IPS DF 6.9 (cell line): ENCODE measurements around the gene PPFIA4.
"Not testable (repeated sequence)": the region's sequence is repeated elsewhere in the genome, so short reads cannot be mapped to it uniquely, and the experiment has no call there.

Experiments used
- DNase-seq: peaks from one replicate; pipeline ENCODE4 v3.0.0-alpha.2; 2013; ENCODE audit warnings: low read depth, low spot score
- H3K27ac ChIP-seq: one replicate; pipeline ENCODE4 v1.5.1; 2013; ENCODE audit warnings: low read length, control low read depth
- H3K27me3 ChIP-seq: 2 replicates; pipeline ENCODE4 v1.6.1; 2013; ENCODE audit warnings: mild to moderate bottlenecking, low read length; ENCODE audit not compliant: control insufficient read depth, insufficient read depth
- H3K36me3 ChIP-seq: 2 replicates; pipeline ENCODE4 v1.6.1; 2013; ENCODE audit warnings: low read length; ENCODE audit not compliant: control insufficient read depth, insufficient read depth
- H3K4me1 ChIP-seq: 2 replicates; pipeline ENCODE4 v1.6.1; 2013; ENCODE audit warnings: low read length; ENCODE audit not compliant: control insufficient read depth, insufficient read depth
- H3K4me3 ChIP-seq: 2 replicates; pipeline ENCODE4 v1.5.1; 2013; ENCODE audit warnings: mild to moderate bottlenecking, low read length
- H3K9me3 ChIP-seq: 2 replicates; pipeline ENCODE4 v1.6.1; 2013; ENCODE audit warnings: low read length, inconsistent platforms; ENCODE audit not compliant: control insufficient read depth, insufficient read depth
- WGBS: extraction: QIAGEN DNeasy Blood & Tissue Kit; methylation state at CpG from one replicate; pipeline ENCODE4 v1.1.7; 2013; ENCODE audit warnings: mixed read lengths, missing lambda C conversion rate; ENCODE audit not compliant: insufficient read length, insufficient coverage; 5-methylcytosine and 5-hydroxymethylcytosine counted together

PPFIA4 gene

GRCh38 chr1:203017061-203017460, 9.2 kb upstream of the PPFIA4 start:
- no peak for DNase-seq
- no peak overlapping the region for H3K27ac ChIP-seq
- no peak overlapping the region for H3K4me3 ChIP-seq
- H3K36me3 ChIP-seq, result peaks cover 46% of the 10 kb centered on the region; the same call in 1 of the 2 replicates
- H3K27me3 ChIP-seq, result no peaks in the 10 kb centered on the region
- no CpG with 5 or more reads among the region's 4 CpGs for WGBS
- no peaks in the 10 kb centered on the region for H3K4me1 ChIP-seq
- H3K9me3 ChIP-seq, result no peaks in the 10 kb centered on the region

- no peak for DNase-seq
- peaks cover 47% of the 10 kb centered on the region; the same call in 1 of the 2 replicates for H3K36me3 ChIP-seq
- no peaks in the 10 kb centered on the region for H3K9me3 ChIP-seq
- H3K27me3 ChIP-seq, result no peaks in the 10 kb centered on the region
- H3K27ac ChIP-seq, result no peak overlapping the region
- no peak overlapping the region for H3K4me3 ChIP-seq
- no CpG with 5 or more reads among the region's 6 CpGs for WGBS
- no peaks in the 10 kb centered on the region for H3K4me1 ChIP-seq
Observed at GRCh38 chr1:203017692-203018091, 8.6 kb upstream of the PPFIA4 start.

- not testable (repeated sequence) for H3K4me3 ChIP-seq, DNase-seq, H3K4me1 ChIP-seq, H3K9me3 ChIP-seq, H3K27me3 ChIP-seq, H3K27ac ChIP-seq
- H3K36me3 ChIP-seq, result peaks cover 24% of the 10 kb centered on the region; the same call in 1 of the 2 replicates
- no CpG with 5 or more reads among the region's 10 CpGs for WGBS
Observed at GRCh38 chr1:203022855-203023254, 3.4 kb upstream of the PPFIA4 start.

DNA sequence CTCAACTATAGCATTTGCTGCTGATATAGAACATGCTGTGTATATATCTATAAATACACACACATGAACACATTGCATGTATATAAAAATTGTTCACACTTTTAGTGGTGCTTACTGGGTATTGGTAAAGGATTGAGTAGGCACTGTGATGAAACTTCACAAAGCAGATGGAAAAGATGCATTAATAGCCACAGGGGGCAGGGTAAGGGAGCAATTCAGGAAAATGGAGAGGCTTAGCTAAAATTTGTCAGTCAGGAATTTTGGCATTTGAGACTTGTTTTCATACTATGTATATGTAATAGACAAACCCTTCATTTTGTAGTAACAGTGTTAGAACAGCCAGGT, 633 bp upstream of the PPFIA4 start:
- H3K9me3 ChIP-seq, result no peaks in the 10 kb centered on the region
- DNase-seq, result no peak
- H3K4me3 ChIP-seq, result no peak overlapping the region
- no peak overlapping the region for H3K27ac ChIP-seq
- H3K27me3 ChIP-seq, result peaks cover 7% of the 10 kb centered on the region; the same call in 1 of the 2 replicates
- H3K4me1 ChIP-seq, result peaks cover 4% of the 10 kb centered on the region; the same call in 1 of the 2 replicates
- H3K36me3 ChIP-seq, result peaks cover 13% of the 10 kb centered on the region; the same call in 1 of the 2 replicates

DNA sequence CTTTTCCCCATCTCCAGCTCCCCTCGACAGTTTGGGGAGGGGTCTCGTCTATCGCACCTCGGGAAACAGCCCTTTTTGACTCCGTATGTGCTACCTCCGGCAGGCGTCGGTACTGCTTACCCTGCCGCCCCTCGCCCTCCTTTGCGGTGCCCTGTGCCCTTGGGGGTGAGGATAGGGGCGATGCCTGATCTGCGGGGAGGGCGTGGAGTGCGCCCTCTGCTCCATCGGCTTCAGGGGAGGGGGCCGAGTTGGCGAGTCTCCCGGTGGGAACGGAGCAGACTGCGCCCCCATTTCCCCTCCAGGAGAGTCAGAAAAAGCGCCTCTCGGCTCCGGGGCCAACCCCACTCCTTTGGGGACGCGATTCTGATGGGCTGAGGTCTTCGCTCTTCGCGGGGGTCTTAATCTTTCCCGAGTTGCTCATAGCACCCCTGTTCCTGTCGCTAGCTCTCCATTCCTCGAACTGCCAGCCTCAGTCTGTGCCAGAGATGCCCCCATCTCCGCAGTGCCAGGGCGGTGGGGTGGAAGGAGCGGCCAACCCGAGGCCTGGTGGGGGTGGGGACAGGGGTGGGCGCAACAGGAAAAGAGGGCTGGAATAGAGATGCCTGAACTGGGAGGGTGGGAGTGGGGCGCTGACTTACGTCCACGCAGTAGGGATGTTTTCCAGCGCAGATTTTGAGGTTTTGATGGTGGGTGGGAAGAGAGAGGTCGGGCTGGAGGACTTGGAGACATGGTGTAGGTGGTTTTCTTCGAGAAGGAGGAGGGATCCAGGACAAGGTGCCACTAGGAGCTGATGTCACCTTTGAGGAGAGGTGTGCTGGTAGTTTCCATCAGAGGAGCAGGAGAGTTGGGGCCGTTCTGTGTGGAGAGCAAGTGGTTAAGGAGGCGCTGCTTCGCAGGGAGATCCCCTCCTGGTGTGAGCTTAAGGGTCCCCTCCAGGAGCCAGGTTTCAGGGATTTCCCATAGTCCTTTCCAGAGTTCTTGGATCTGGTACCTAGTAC, 674 bp downstream of the PPFIA4 start:
- Histone ChIP-seq H3K27ac (no peak overlapping the region), H3K36me3 (peaks cover 8% of the 10 kb centered on the region; the same call in 1 of the 2 replicates), H3K27me3 (peaks cover 7% of the 10 kb centered on the region; the same call in 1 of the 2 replicates), H3K9me3 (no peaks in the 10 kb centered on the region), H3K4me3 (peak overlapping the region; percentile 55; the same call in 1 of the 2 replicates), H3K4me1 (peaks cover 4% of the 10 kb centered on the region; the same call in 1 of the 2 replicates)
- WGBS, result 100% methylated on average over 1 of the region's 46 CpGs
- DNase-seq, result no peak

- no peak for DNase-seq
Observed at GRCh38 chr1:203028067-203028783, 1.9 kb downstream of the PPFIA4 start.

GRCh38 chr1:203028784-203029553, 2.7 kb downstream of the PPFIA4 start:
- Histone ChIP-seq H3K27ac (no peak overlapping the region), H3K4me1 (peaks cover 4% of the 10 kb centered on the region; the same call in 1 of the 2 replicates)
- WGBS, result no CpG with 5 or more reads among the region's 13 CpGs

More at GRCh38 chr1:203028067-203028783, 1.9 kb downstream of the PPFIA4 start:
- peaks cover 4% of the 10 kb centered on the region; the same call in 1 of the 2 replicates for H3K4me1 ChIP-seq
- no peak overlapping the region for H3K4me3 ChIP-seq
- no peaks in the 10 kb centered on the region for H3K9me3 ChIP-seq
- H3K27ac ChIP-seq, result no peak overlapping the region
- peaks cover 6% of the 10 kb centered on the region; the same call in 1 of the 2 replicates for H3K36me3 ChIP-seq
- no CpG with 5 or more reads among the region's 9 CpGs for WGBS
- peaks cover 7% of the 10 kb centered on the region; the same call in 1 of the 2 replicates for H3K27me3 ChIP-seq

GRCh38 chr1:203031467-203031866, 5.2 kb downstream of the PPFIA4 start:
- Histone ChIP-seq H3K36me3 (peaks cover 2% of the 10 kb centered on the region; the same call in 1 of the 2 replicates), H3K27ac (no peak overlapping the region), H3K27me3 (peaks cover 7% of the 10 kb centered on the region; the same call in 1 of the 2 replicates), H3K9me3 (no peaks in the 10 kb centered on the region), H3K4me3 (no peak overlapping the region), H3K4me1 (peaks cover 5% of the 10 kb centered on the region)
- DNase-seq, result no peak
- no CpG with 5 or more reads among the region's 6 CpGs for WGBS

More at GRCh38 chr1:203028784-203029553, 2.7 kb downstream of the PPFIA4 start:
- H3K4me3 ChIP-seq, result no peak overlapping the region
- no peak for DNase-seq
- H3K9me3 ChIP-seq, result no peaks in the 10 kb centered on the region
- peaks cover 7% of the 10 kb centered on the region; the same call in 1 of the 2 replicates for H3K27me3 ChIP-seq
- H3K36me3 ChIP-seq, result peaks cover 5% of the 10 kb centered on the region; the same call in 1 of the 2 replicates

- DNase-seq, result no peak
- H3K4me1 ChIP-seq, result peaks cover 2% of the 10 kb centered on the region
- H3K27me3 ChIP-seq, result no peaks in the 10 kb centered on the region; the same call in 1 of the 2 replicates
- peaks cover 2% of the 10 kb centered on the region; the same call in 1 of the 2 replicates for H3K36me3 ChIP-seq
- no CpG with 5 or more reads among the region's 2 CpGs for WGBS
- no peaks in the 10 kb centered on the region for H3K9me3 ChIP-seq
- no peak overlapping the region for H3K27ac ChIP-seq
- no peak overlapping the region for H3K4me3 ChIP-seq
Observed at GRCh38 chr1:203033287-203033686, 7.0 kb downstream of the PPFIA4 start.
